Neural progenitor cell (in vitro differentiated cells): ENCODE data around the gene ATAD2B. TPM values are rescaled to one million over a fixed set of nuclear protein-coding genes. Genes with fewer than 3 reads are reported as not detected.
"Not testable (repeated sequence)": the region's sequence is repeated elsewhere in the genome, so short reads cannot be mapped to it uniquely, and the experiment has no call there.

Experiments used
- DNase-seq: peaks from one replicate; pipeline ENCODE4 v3.0.0-alpha.2; 2016; ENCODE audit warnings: low spot score
- H2AFZ ChIP-seq: fragments of 200-600 bp; sonication (generic); replicated peaks from 2 replicates; pipeline ENCODE4 v1.6.1; 2016; ENCODE audit warnings: antibody characterized with exemption
- H3F3A ChIP-seq: fragments of 200-600 bp; sonication (generic); 2 replicates; pipeline ENCODE4 v1.6.1; 2016; ENCODE audit warnings: antibody characterized with exemption, low read depth
- H3K27ac ChIP-seq: fragments of 200-600 bp; sonication (generic); 2 replicates; pipeline ENCODE4 v1.5.1; 2016; ENCODE audit warnings: mild to moderate bottlenecking
- H3K27me3 ChIP-seq: fragments of 200-600 bp; sonication (generic); 2 replicates; pipeline ENCODE4 v1.6.1; 2016; ENCODE audit warnings: mild to moderate bottlenecking, moderate library complexity
- H3K36me3 ChIP-seq: fragments of 200-600 bp; sonication (generic); 2 replicates; pipeline ENCODE4 v1.5.1; 2016
- H3K4me1 ChIP-seq: fragments of 200-600 bp; sonication (generic); 2 replicates; pipeline ENCODE4 v1.6.1; 2016; ENCODE audit warnings: mixed run types
- H3K4me2 ChIP-seq: fragments of 200-600 bp; sonication (generic); 2 replicates; pipeline ENCODE4 v1.6.1; 2016
- H3K4me3 ChIP-seq: fragments of 200-600 bp; sonication (generic); 2 replicates; pipeline ENCODE4 v1.5.1; 2016
- H3K79me2 ChIP-seq: fragments of 200-600 bp; sonication (generic); 2 replicates; pipeline ENCODE4 v1.6.1; 2016; ENCODE audit warnings: low read depth
- H3K9ac ChIP-seq: fragments of 200-600 bp; sonication (generic); 2 replicates; pipeline ENCODE4 v1.6.1; 2016
- H3K9me3 ChIP-seq: fragments of 200-600 bp; sonication (generic); 2 replicates; pipeline ENCODE4 v1.5.1; 2016; ENCODE audit warnings: low read depth
- H4K20me1 ChIP-seq: fragments of 200-600 bp; sonication (generic); 2 replicates; pipeline ENCODE4 v1.6.1; 2016; ENCODE audit warnings: low read depth
- H3K27ac Mint-ChIP-seq: 3 replicates; pipeline ENCODE4 v1.8.0; 2021; ENCODE audit warnings: mixed read lengths
- H3K27me3 Mint-ChIP-seq: 2 replicates; pipeline ENCODE4 v1.8.0; 2022; ENCODE audit warnings: low read depth, mild to moderate bottlenecking, inconsistent platforms, moderate library complexity, mixed read lengths; ENCODE audit not compliant: insufficient read depth
- H3K36me3 Mint-ChIP-seq: 3 replicates; pipeline ENCODE4 v1.8.0; 2021; ENCODE audit warnings: mixed read lengths
- H3K4me1 Mint-ChIP-seq: 3 replicates; pipeline ENCODE4 v1.8.0; 2021; ENCODE audit warnings: mixed read lengths
- H3K4me3 Mint-ChIP-seq: 3 replicates; pipeline ENCODE4 v1.8.0; 2021; ENCODE audit warnings: mild to moderate bottlenecking, moderate library complexity, mixed read lengths
- H3K9me3 Mint-ChIP-seq: 3 replicates; pipeline ENCODE4 v1.8.0; 2020; ENCODE audit warnings: mixed read lengths
- CTCF ChIP-seq: fragments of 200-600 bp; sonication (generic); IDR thresholded peaks from 2 replicates; pipeline ENCODE4 v1.5.1; 2017; ENCODE audit warnings: antibody characterized with exemption, mild to moderate bottlenecking
- EZH2 ChIP-seq: fragments of 200-600 bp; sonication (generic); IDR thresholded peaks from 2 replicates; pipeline ENCODE4 v1.6.1; 2017; ENCODE audit warnings: antibody characterized with exemption, mild to moderate bottlenecking, moderate library complexity
- EZH2phosphoT487 ChIP-seq: fragments of 200-600 bp; sonication (generic); IDR thresholded peaks from 2 replicates; pipeline ENCODE4 v1.6.1; 2017; ENCODE audit warnings: antibody characterized with exemption
- total RNA-seq: library from RNA; depleted of rRNA; stranded (reverse); fragments of >200 nt; gene quantifications from 2 replicates; pipeline ENCODE4 v1.2.3, GENCODE V29; 2015; ENCODE audit warnings: low replicate concordance

Gene ATAD2B
- total RNA-seq, 1 donor from 2014 or later = 38.7 TPM

- no peaks in the 10 kb centered on the region for H3K36me3 ChIP-seq
- H4K20me1 ChIP-seq = peaks cover 19% of the 10 kb centered on the region
- no peaks in the 10 kb centered on the region for H3K27me3 ChIP-seq
- no peak overlapping the region for H3K4me3 Mint-ChIP-seq
- no peak for TF ChIP-seq EZH2
- no peak for TF ChIP-seq CTCF
- no peak for TF ChIP-seq EZH2phosphoT487
- no peak overlapping the region for H2AFZ ChIP-seq
- H3K27ac Mint-ChIP-seq = no peak overlapping the region
- no peaks in the 10 kb centered on the region for H3K27me3 Mint-ChIP-seq
- no peaks in the 10 kb centered on the region for H3K9me3 Mint-ChIP-seq
- no peak overlapping the region for H3K27ac ChIP-seq
- no peak overlapping the region for H3K4me3 ChIP-seq
- H3K79me2 ChIP-seq = peaks cover 59% of the 10 kb centered on the region
- H3K4me1 Mint-ChIP-seq = no peaks in the 10 kb centered on the region
- H3F3A ChIP-seq = peaks cover 5% of the 10 kb centered on the region
- H3K4me2 ChIP-seq = no peak overlapping the region
- no peaks in the 10 kb centered on the region for H3K4me1 ChIP-seq
- H3K9me3 ChIP-seq = no peaks in the 10 kb centered on the region
- H3K36me3 Mint-ChIP-seq = peaks cover 8% of the 10 kb centered on the region
- H3K9ac ChIP-seq = no peak overlapping the region
- no peak for DNase-seq
Measured at GRCh38 chr2:23953625-23954024, 26.7 kb upstream of the ATAD2B start.

GRCh38 chr2:23952558-23952957, 25.6 kb upstream of the ATAD2B start:
- not testable (repeated sequence) for H3K4me1 Mint-ChIP-seq, H3K9me3 Mint-ChIP-seq, H3K4me1 ChIP-seq

DNA sequence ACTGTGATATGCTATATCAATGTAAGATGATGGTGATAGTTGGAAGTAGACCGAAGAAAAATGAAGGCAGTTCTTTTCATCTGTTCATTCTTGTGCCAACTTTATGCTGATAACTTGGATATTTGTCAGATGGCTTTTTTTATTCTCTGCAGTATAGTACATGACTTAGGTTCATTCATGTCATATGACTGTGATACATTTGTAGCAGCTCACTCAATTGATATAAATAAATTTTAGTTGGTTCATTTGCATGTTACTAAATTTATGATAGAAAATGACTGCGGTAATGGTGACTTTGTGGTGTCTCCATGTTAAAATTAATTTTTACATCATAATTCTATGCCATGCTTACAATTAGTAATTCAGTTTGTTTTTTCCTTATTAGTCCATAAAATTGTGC, 20.4 kb upstream of the ATAD2B start:
- no peak overlapping the region for H3K9ac ChIP-seq
- no peaks in the 10 kb centered on the region for H3K27me3 ChIP-seq
- no peak overlapping the region for H2AFZ ChIP-seq
- DNase-seq = no peak
- Mint-ChIP-seq H3K4me3 (no peak overlapping the region), H3K9me3 (no peaks in the 10 kb centered on the region), H3K27me3 (no peaks in the 10 kb centered on the region), H3K4me1 (peaks cover 16% of the 10 kb centered on the region), H3K36me3 (peaks cover 21% of the 10 kb centered on the region), H3K27ac (no peak overlapping the region)
- H3K9me3 ChIP-seq = no peaks in the 10 kb centered on the region
- no peaks in the 10 kb centered on the region for H3K36me3 ChIP-seq
- no peak overlapping the region for H3K4me2 ChIP-seq
- H4K20me1 ChIP-seq = peaks cover 18% of the 10 kb centered on the region
- peaks cover 5% of the 10 kb centered on the region for H3F3A ChIP-seq
- peaks cover 89% of the 10 kb centered on the region for H3K79me2 ChIP-seq
- TF ChIP-seq EZH2 (no peak), CTCF (no peak), EZH2phosphoT487 (no peak)
- no peak overlapping the region for H3K27ac ChIP-seq
- H3K4me1 ChIP-seq = peaks cover 14% of the 10 kb centered on the region
- no peak overlapping the region for H3K4me3 ChIP-seq

More at GRCh38 chr2:23952558-23952957, 25.6 kb upstream of the ATAD2B start:
- Histone ChIP-seq H4K20me1 (peaks cover 15% of the 10 kb centered on the region), H3K79me2 (peaks cover 70% of the 10 kb centered on the region)
- not testable (repeated sequence) for H3K9ac ChIP-seq, H3K36me3 Mint-ChIP-seq, H3K27me3 Mint-ChIP-seq, H3K4me3 ChIP-seq, H3K27me3 ChIP-seq, H3K4me3 Mint-ChIP-seq, H3K27ac Mint-ChIP-seq, H3K27ac ChIP-seq, H2AFZ ChIP-seq, H3F3A ChIP-seq, H3K36me3 ChIP-seq, DNase-seq, H3K4me2 ChIP-seq, H3K9me3 ChIP-seq

DNA sequence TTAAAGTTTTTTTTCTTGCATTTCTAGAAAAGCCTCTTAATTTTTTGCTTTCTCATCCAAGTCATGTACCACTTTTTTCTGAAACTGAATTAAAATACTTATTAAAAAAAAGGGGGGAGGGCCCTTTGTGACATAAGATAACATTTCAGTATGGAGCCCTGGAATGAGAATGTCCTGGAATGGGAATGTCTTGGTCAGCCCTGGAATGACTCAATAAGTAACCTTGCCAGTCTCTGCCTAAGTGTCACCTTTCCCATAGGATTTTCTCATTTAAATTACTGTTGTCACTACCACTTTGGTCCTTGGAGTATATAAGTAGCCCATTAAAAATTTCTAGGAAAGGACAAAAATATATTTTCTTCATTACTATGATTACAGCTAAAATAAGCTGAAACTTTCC, 18.1 kb upstream of the ATAD2B start:
- H3K9me3 Mint-ChIP-seq = no peaks in the 10 kb centered on the region
- H3K9me3 ChIP-seq = no peaks in the 10 kb centered on the region
- H3K36me3 Mint-ChIP-seq = peaks cover 19% of the 10 kb centered on the region
- H3K4me1 ChIP-seq = peaks cover 28% of the 10 kb centered on the region
- peaks cover under 1% of the 10 kb centered on the region for H3K27me3 ChIP-seq
- H3K79me2 ChIP-seq = peaks cover 91% of the 10 kb centered on the region
- H3K9ac ChIP-seq = no peak overlapping the region
- H3K36me3 ChIP-seq = no peaks in the 10 kb centered on the region
- H3K4me1 Mint-ChIP-seq = peaks cover 26% of the 10 kb centered on the region
- no peak overlapping the region for H3K27ac Mint-ChIP-seq
- no peak overlapping the region for H3K4me3 Mint-ChIP-seq
- no peak for TF ChIP-seq EZH2phosphoT487
- no peak for TF ChIP-seq CTCF
- TF ChIP-seq EZH2 = no peak
- no peak for DNase-seq
- H2AFZ ChIP-seq = no peak overlapping the region
- peaks cover 27% of the 10 kb centered on the region for H4K20me1 ChIP-seq
- H3K27ac ChIP-seq = no peak overlapping the region
- H3K4me2 ChIP-seq = peak overlapping the region; percentile 10
- no peak overlapping the region for H3K4me3 ChIP-seq
- peaks cover 10% of the 10 kb centered on the region for H3F3A ChIP-seq
- no peaks in the 10 kb centered on the region for H3K27me3 Mint-ChIP-seq
